ENCODE results near the gene EMX1. TPM values are rescaled to one million over a fixed set of nuclear protein-coding genes. Genes with fewer than 3 reads are reported as not detected.

The EMX1 gene
- total and polyA plus RNA-seq, 12 donors: 0.01 to 0.07 TPM; not detected in 10

DNA sequence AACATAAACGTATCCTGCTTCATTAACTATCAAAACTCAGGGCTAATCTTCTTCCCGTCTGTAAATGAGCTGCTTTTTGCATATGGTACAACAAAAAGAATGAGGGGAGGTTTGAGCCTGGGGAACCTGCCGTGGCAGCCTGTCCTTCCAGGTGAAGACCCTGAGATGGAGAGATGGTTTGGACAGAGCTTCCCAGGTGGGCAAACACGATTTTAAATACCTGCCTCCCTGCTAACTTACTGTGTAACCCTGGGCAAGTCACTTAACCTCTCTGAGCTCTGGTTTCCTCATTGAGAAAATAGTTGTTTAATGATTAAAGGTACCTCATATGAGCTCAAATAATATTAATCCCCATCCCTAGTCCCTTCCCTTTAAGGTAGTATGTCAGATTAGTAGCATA, 9.0 kb downstream of the EMX1 start:
- 15 to 16% methylated on average over 4 of the region's 4 CpGs for WGBS, 2 donors

DNA sequence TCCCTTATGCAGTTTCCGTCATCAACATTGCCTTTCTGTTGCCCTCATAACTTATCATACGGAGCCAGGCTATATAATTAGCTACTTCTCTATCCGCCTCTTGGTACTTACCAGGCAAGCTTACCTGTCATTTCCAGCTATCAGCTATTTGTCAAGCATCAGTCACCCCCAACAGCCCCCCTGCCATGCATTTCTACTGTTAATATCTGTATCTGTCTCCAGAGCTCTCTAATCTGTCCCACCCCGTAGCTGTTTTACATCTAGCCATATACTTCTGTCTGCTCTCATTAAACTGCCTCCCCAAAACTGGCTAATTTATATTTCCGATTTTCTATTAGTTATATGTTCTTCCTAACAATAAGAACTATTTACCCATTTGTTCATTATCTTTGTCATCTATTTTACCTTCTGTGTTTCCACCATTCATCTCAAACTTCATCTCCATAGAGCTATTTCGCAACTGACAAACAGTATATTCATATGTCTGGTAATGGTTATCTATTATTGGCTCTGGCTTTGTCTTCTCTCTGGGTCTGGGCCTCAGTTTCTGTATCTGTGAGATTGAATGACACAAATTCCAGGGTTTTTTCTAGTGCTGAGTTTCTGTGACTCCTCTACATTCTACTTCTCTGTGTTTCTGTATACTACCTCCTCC, 9.6 kb downstream of the EMX1 start:
- ATAC-seq: no peak
- H3K27me3 ChIP-seq: peaks cover 35 to 99% (median 92%) of the 10 kb centered on the region in 7 donors

More for the DNA sequence above, 9.0 kb downstream of the EMX1 start:
- H3K4me1 ChIP-seq: peaks cover 7 to 21% (median 14%) of the 10 kb centered on the region in 9 donors
- H3K27me3 ChIP-seq: peaks cover 40 to 99% (median 96%) of the 10 kb centered on the region in 7 donors
- no peak overlapping the region for H3K4me3 ChIP-seq
- ATAC-seq (no peak), DNase-seq (no peak)
- H3K9me3 ChIP-seq: no peaks in the 10 kb centered on the region
- TF ChIP-seq, protein P1, sequence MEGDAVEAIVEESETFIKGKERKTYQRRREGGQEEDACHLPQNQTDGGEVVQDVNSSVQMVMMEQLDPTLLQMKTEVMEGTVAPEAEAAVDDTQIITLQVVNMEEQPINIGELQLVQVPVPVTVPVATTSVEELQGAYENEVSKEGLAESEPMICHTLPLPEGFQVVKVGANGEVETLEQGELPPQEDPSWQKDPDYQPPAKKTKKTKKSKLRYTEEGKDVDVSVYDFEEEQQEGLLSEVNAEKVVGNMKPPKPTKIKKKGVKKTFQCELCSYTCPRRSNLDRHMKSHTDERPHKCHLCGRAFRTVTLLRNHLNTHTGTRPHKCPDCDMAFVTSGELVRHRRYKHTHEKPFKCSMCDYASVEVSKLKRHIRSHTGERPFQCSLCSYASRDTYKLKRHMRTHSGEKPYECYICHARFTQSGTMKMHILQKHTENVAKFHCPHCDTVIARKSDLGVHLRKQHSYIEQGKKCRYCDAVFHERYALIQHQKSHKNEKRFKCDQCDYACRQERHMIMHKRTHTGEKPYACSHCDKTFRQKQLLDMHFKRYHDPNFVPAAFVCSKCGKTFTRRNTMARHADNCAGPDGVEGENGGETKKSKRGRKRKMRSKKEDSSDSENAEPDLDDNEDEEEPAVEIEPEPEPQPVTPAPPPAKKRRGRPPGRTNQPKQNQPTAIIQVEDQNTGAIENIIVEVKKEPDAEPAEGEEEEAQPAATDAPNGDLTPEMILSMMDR (IDR thresholded peaks at IDR 0.05): no peak
- H3K36me3 ChIP-seq: no peaks in the 10 kb centered on the region
- H3K27ac ChIP-seq: no peak overlapping the region
- intact Hi-C loops (cut with DNase I): no loop called here

DNA sequence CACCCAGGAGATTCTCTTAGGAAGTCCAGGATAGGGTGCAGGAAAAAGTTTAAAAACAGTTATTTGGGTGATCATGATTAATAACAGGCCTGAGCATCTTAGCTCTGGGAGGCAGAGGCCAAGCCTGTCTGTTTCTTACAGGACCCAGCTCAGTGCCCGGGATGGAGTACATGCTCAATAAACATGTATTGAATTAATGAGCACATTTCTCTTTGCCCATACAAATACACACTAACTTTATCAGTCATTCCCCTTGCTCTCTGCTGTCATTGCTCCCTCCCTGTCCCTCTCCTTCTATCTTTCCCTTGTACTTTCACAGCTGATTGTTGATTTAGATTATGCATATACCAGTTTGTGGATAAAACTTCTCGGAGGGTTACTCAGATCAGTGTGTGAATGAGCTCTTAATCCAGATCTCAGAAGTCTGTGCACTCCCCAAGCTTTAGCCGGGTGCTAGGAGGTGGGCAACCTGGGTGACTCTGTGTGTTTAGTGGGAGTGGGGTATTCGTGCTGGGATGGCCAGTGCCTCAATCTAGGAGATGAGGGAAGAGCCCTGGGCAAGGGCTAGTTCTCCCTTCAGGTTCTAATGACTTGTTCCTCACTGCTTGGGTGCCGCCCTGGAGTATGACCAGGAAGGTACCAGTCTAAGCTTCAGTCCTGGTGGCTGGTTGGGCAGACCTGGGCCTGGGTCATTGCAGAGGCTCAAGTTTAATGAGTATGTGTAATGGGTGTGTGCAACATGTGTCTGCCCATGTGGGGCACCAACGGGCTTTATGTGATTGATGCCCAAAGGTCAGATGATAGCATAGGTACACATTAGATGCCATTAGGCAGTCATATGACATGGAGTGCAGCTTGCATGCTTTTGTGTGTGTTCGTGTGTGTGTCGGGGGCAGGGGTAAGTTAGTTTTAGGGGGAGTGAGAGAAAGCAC, 10.6 kb downstream of the EMX1 start:
- no peak for ATAC-seq
- TF ChIP-seq, protein P1 (IDR thresholded peaks at IDR 0.05): no peak

More for the DNA sequence above, 9.6 kb downstream of the EMX1 start:
- H3K4me3 ChIP-seq: no peak overlapping the region
- H3K9me3 ChIP-seq: no peaks in the 10 kb centered on the region
- peaks cover 7 to 21% (median 14%) of the 10 kb centered on the region in 9 donors for H3K4me1 ChIP-seq
- H3K36me3 ChIP-seq: no peaks in the 10 kb centered on the region
- no peak for DNase-seq
- intact Hi-C loops (cut with DNase I): no loop called here
- 53 to 58% methylated on average over 6 of the region's 6 CpGs for WGBS, 2 donors
- TF ChIP-seq, protein P1 (IDR thresholded peaks at IDR 0.05): no peak
- no peak overlapping the region for H3K27ac ChIP-seq

DNA sequence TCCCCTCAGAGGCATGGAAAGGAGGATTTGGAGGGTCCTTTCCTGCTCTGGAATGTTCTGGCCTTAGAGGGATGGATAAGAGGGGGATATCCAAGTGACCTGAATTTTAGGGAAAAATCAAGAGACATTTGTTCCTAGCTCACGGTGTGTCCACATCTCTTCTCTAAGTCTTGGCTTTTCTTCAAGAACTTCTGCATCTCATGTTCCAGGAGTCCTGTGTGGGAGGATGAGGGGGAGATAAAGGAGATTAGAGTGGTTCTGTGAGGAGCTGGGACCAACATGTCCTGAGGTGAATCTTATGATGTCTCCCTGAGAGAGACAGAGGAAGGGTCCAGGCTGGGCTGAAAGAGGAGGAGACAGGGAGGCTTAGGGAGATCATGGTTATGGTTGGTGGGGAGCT, 11.7 kb downstream of the EMX1 start:
- DNase-seq (no peak), ATAC-seq (no peak)
- H3K4me3 ChIP-seq: no peak overlapping the region
- no peaks in the 10 kb centered on the region for H3K36me3 ChIP-seq
- TF ChIP-seq, protein P1 (IDR thresholded peaks at IDR 0.05): no peak
- H3K27me3 ChIP-seq: peaks cover 29 to 79% (median 71%) of the 10 kb centered on the region in 7 donors
- H3K4me1 ChIP-seq: peaks cover 4 to 15% (median 10%) of the 10 kb centered on the region in 9 donors
- no peaks in the 10 kb centered on the region for H3K9me3 ChIP-seq
- 87 to 89% methylated on average over 1 of the region's 1 CpG for WGBS, 2 donors
- no peak overlapping the region for H3K27ac ChIP-seq
- intact Hi-C loops (cut with DNase I): no loop called here

More for the DNA sequence above, 10.6 kb downstream of the EMX1 start:
- Histone ChIP-seq H3K4me3 (no peak overlapping the region), H3K27ac (no peak overlapping the region), H3K36me3 (no peaks in the 10 kb centered on the region), H3K27me3 (peaks cover 35 to 91% (median 82%) of the 10 kb centered on the region in 7 donors), H3K9me3 (no peaks in the 10 kb centered on the region), H3K4me1 (peaks cover 7 to 21% (median 14%) of the 10 kb centered on the region in 9 donors)
- no peak for DNase-seq
- intact Hi-C loops (cut with DNase I): no loop called here
- 85 to 88% methylated on average over 8 of the region's 8 CpGs for WGBS, 2 donors
